GM12872 (cell line): ENCODE measurements around the gene PIGN.

Experiments used
- CTCF ChIP-seq: IDR thresholded peaks from 3 replicates; pipeline ENCODE4 v1.5.1; 2011; ENCODE audit warnings: low read depth, mild to moderate bottlenecking, low read length, moderate library complexity; ENCODE audit not compliant: insufficient read depth

The PIGN gene

GRCh38 chr18:62001396-62001795 lies 185.5 kb downstream of the PIGN start:
- TF ChIP-seq CTCF, result no peak

GRCh38 chr18:61998957-61999356 lies 187.9 kb downstream of the PIGN start:
- no peak for TF ChIP-seq CTCF

- no peak for TF ChIP-seq CTCF
Observed at GRCh38 chr18:61998335-61998734, 188.5 kb downstream of the PIGN start.

- TF ChIP-seq CTCF, result no peak
Observed at GRCh38 chr18:61995618-61996017, 191.2 kb downstream of the PIGN start.

- TF ChIP-seq CTCF, result no peak
Observed at GRCh38 chr18:61993831-61994230, 193.0 kb downstream of the PIGN start.

- TF ChIP-seq CTCF, result no peak
Observed at GRCh38 chr18:61992923-61993322, 193.9 kb downstream of the PIGN start.

GRCh38 chr18:61992285-61992684 lies 194.6 kb downstream of the PIGN start:
- no peak for TF ChIP-seq CTCF

GRCh38 chr18:61991836-61992235 lies 195.0 kb downstream of the PIGN start:
- TF ChIP-seq CTCF, result no peak
